ENCODE data around the gene DCTN4.
A peak's percentile ranks its signal among the peaks of the same experiment; 100 is the strongest.
"Not testable (repeated sequence)": the region's sequence is repeated elsewhere in the genome, so short reads cannot be mapped to it uniquely, and the experiment has no call there.

DCTN4 gene

GRCh38 chr5:150758531-150759333, at the start of gene DCTN4:
Gene DCTN4, minus strand, starts transcription at chr5:150759017. Its CDS starts 24 bp downstream, at chr5:150758993.
- DNase-seq: peak; percentile 97

- no peak for DNase-seq
These were observed 45.6 kb upstream of the DCTN4 start for GRCh38 chr5:150804388-150804787.

GRCh38 chr5:150801117-150801927, 42.5 kb upstream of the DCTN4 start:
- peak; percentile 11 for DNase-seq

- DNase-seq: no peak
These were observed 38.6 kb upstream of the DCTN4 start for GRCh38 chr5:150797384-150797783.

GRCh38 chr5:150794927-150795326, 36.1 kb upstream of the DCTN4 start:
- no peak for DNase-seq

- not testable (repeated sequence) for DNase-seq
These were observed 34.6 kb upstream of the DCTN4 start for GRCh38 chr5:150793423-150793888.

- no peak for DNase-seq
These were observed 32.7 kb upstream of the DCTN4 start for GRCh38 chr5:150791536-150791935.

- peak; percentile 82 for DNase-seq
These were observed 31.3 kb upstream of the DCTN4 start for GRCh38 chr5:150789943-150790611.

- no peak for DNase-seq
These were observed 30.6 kb upstream of the DCTN4 start for GRCh38 chr5:150789450-150789849.

- DNase-seq: no peak
These were observed 30.2 kb upstream of the DCTN4 start for GRCh38 chr5:150788977-150789376.

- peak; percentile 30 for DNase-seq
These were observed 28.8 kb upstream of the DCTN4 start for GRCh38 chr5:150787656-150788055.

GRCh38 chr5:150786876-150787275, 28.1 kb upstream of the DCTN4 start:
- no peak for DNase-seq

GRCh38 chr5:150785950-150786349, 27.1 kb upstream of the DCTN4 start:
- DNase-seq: no peak

- DNase-seq: peak; percentile 99
These were observed 24.7 kb upstream of the DCTN4 start for GRCh38 chr5:150783422-150783928.

- DNase-seq: no peak
These were observed 24.0 kb upstream of the DCTN4 start for GRCh38 chr5:150782850-150783249.

GRCh38 chr5:150781706-150782614, 23.1 kb upstream of the DCTN4 start:
- no peak for DNase-seq

GRCh38 chr5:150780816-150781221, 22.0 kb upstream of the DCTN4 start:
- DNase-seq: no peak

GRCh38 chr5:150780187-150780692, 21.4 kb upstream of the DCTN4 start:
- DNase-seq: peak; percentile 79

- peak; percentile 73 for DNase-seq
These were observed 20.8 kb upstream of the DCTN4 start for GRCh38 chr5:150779397-150780186.

- DNase-seq: peak; percentile 38
These were observed 19.9 kb upstream of the DCTN4 start, which contains the start of gene SMIM3 for GRCh38 chr5:150778517-150779396. Gene SMIM3, plus strand, starts transcription at chr5:150778757. Its CDS starts 16,684 bp downstream, at chr5:150795441.

All from GF-D8 (cell line).